ENCODE measurements around the gene NHEJ1. TPM values are rescaled to one million over a fixed set of nuclear protein-coding genes. Genes with fewer than 3 reads are reported as not detected.

NHEJ1 gene
- total and polyA plus RNA-seq, 4 donors: 6.1 to 13.5 (median 9.9) TPM

- H3K27ac ChIP-seq (ENCODE audit: low read depth in 1 of 2, low read length in 2 of 2): no peak overlapping the region
- H3K9ac ChIP-seq (ENCODE audit: low read depth in 1 of 2, low read length in 2 of 2): no peak overlapping the region
- H3K9me3 ChIP-seq (ENCODE audit: control insufficient read depth in 4 of 4, low read length in 3 of 4): no peaks in the 10 kb centered on the region
- WGBS: 87% methylated on average over 6 of the region's 6 CpGs
- H3K27me3 ChIP-seq (ENCODE audit: control insufficient read depth in 4 of 4, insufficient read depth in 4 of 4, low read length in 3 of 4): peaks cover 0 to 3% (median 0%) of the 10 kb centered on the region in 4 donors
- no peaks in the 10 kb centered on the region for H3K36me3 ChIP-seq (ENCODE audit: control insufficient read depth in 4 of 4, insufficient read depth in 3 of 4, low read depth in 1 of 4, low read length in 3 of 4)
- no peak for DNase-seq (ENCODE audit: low spot score)
- TF ChIP-seq NR2F2 (IDR thresholded peaks at IDR 0.05) (no peak), ATF3 (IDR thresholded peaks at IDR 0.05) (no peak), ZBTB33 (IDR thresholded peaks at IDR 0.05) (no peak), EGR1 (IDR thresholded peaks at IDR 0.05; ENCODE audit: low read depth in 2 of 2) (no peak), JUND (IDR thresholded peaks at IDR 0.05) (no peak), REST (IDR thresholded peaks at IDR 0.05) (no peak), RXRA (IDR thresholded peaks at IDR 0.05) (no peak), FOXA2 (IDR thresholded peaks at IDR 0.05) (no peak), HNF4A (conservative IDR thresholded peaks at IDR 0.05) (no peak), CTCF (IDR thresholded peaks at IDR 0.05; ENCODE audit: low read depth, low read length, missing input control) (no peak), GABPA (IDR thresholded peaks at IDR 0.05 in 1 of 2, conservative IDR thresholded peaks at IDR 0.05 in 1 of 2) (no peak), HNF4G (IDR thresholded peaks at IDR 0.05) (no peak), SP1 (IDR thresholded peaks at IDR 0.05) (no peak), RAD21 (IDR thresholded peaks at IDR 0.05) (no peak)
- H3K4me3 ChIP-seq (ENCODE audit: low read depth in 1 of 3, low read length in 3 of 3): no peak overlapping the region
- peaks cover 12 to 40% (median 24%) of the 10 kb centered on the region in 4 donors for H3K4me1 ChIP-seq (ENCODE audit: control insufficient read depth in 4 of 4, insufficient read depth in 4 of 4, low read length in 3 of 4)
Observed at GRCh38 chr2:219062081-219062480, 98.5 kb downstream of the NHEJ1 start.
